CD4-positive, alpha-beta T cell treated with Interleukin-4 for 4 hours (primary cell): ENCODE results near the gene CBX6.

Experiments
- DNase-seq: peaks from one replicate; pipeline ENCODE4 v3.0.0-alpha.2; 2020

The CBX6 gene

DNA sequence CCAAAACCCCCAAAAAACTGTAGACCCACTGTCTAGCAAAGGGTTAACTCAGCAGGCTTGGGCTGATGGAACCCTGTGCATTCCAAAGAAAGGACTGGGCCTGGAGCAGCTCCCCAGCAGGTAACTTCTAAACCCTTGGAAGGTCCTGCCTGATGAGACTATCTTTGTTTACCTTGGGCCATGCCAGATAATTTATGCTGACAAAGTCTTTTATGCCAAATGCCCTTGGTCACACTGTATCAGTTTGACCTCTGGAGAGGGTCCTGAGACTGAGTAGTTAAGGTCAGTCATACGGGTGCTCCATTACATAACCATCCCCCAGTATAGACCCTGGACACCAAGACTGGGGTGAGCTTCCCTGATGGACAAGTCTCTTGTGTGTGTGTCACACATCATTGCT, 56.2 kb downstream of the CBX6 start:
- no peak for DNase-seq
